ENCODE measurements around the gene IL22RA2. TPM values are rescaled to one million over a fixed set of nuclear protein-coding genes. Genes with fewer than 3 reads are reported as not detected.

The IL22RA2 gene
- total RNA-seq, 1 experiment from 2014 or later = not detected

GRCh38 chr6:137097526-137097925 is 75.9 kb downstream of the IL22RA2 start:
- in situ Hi-C loops (cut with HindIII; ENCODE audit: low pct_unique_long_range_greater_than_20kb, low sequenced_read_pairs) (no loop called here), intact Hi-C loops (cut with micrococcal nuclease; ENCODE audit: unreplicated experiment) (no loop called here)
- BruUV-seq (replicated peaks) = no TSS peak
- Histone ChIP-seq H3K36me3 (ENCODE audit: control insufficient read depth, insufficient read depth, low read length) (no peaks in the 10 kb centered on the region), H3K9me3 (ENCODE audit: control insufficient read depth, insufficient read depth, low read depth, low read length) (no peaks in the 10 kb centered on the region), H3K27ac (ENCODE audit: low read length) (no peak overlapping the region), H3K27me3 (ENCODE audit: control insufficient read depth, insufficient read depth, low read length) (no peaks in the 10 kb centered on the region; the same call in 1 of the 2 replicates), H3K4me3 (ENCODE audit: low read depth in 2 of 2, low read length in 2 of 2) (no peak overlapping the region), H3K4me1 (ENCODE audit: control insufficient read depth, insufficient read depth, low read length) (no peaks in the 10 kb centered on the region)
- POLR2A ChIA-PET = no interaction called here
- CTCF ChIA-PET = interaction anchor here (0.6 to 0.7 kb wide), 2 partner anchors 114 to 479 kb away, joined by 3 to 4 read pairs; no protein-coding TSS in a partner anchor
- DNase-seq (ENCODE audit: low read depth, low spot score) (no peak), ATAC-seq (no peak)
- TF ChIP-seq TCF7L2 (IDR thresholded peaks at IDR 0.05; ENCODE audit: low read depth, low read length) = no peak
- no peak for TF ChIP-seq POLR2AphosphoS5 (IDR thresholded peaks at IDR 0.05; ENCODE audit: low read depth, low read length)
- no peak for TF ChIP-seq CTCF (IDR thresholded peaks at IDR 0.05)
- TF ChIP-seq REST (IDR thresholded peaks at IDR 0.05; ENCODE audit: insufficient read depth in 1 of 2, low read depth in 2 of 2, low read length in 1 of 2) = no peak
- TF ChIP-seq SIN3A (IDR thresholded peaks at IDR 0.05; ENCODE audit: borderline replicate concordance, insufficient read depth, low read depth, low read length) = no peak

- Histone ChIP-seq H3K27ac (ENCODE audit: low read length) (no peak overlapping the region), H3K4me3 (ENCODE audit: low read depth in 2 of 2, low read length in 2 of 2) (no peak overlapping the region), H3K27me3 (ENCODE audit: control insufficient read depth, insufficient read depth, low read length) (no peaks in the 10 kb centered on the region; the same call in 1 of the 2 replicates), H3K36me3 (ENCODE audit: control insufficient read depth, insufficient read depth, low read length) (no peaks in the 10 kb centered on the region), H3K4me1 (ENCODE audit: control insufficient read depth, insufficient read depth, low read length) (no peaks in the 10 kb centered on the region), H3K9me3 (ENCODE audit: control insufficient read depth, insufficient read depth, low read depth, low read length) (no peaks in the 10 kb centered on the region)
- DNase-seq (ENCODE audit: low read depth, low spot score) (no peak), ATAC-seq (no peak)
- intact Hi-C loops (cut with micrococcal nuclease; ENCODE audit: unreplicated experiment) (no loop called here), in situ Hi-C loops (cut with HindIII; ENCODE audit: low pct_unique_long_range_greater_than_20kb, low sequenced_read_pairs) (no loop called here)
- ChIA-PET POLR2A (no interaction called here), CTCF (no interaction called here)
- no TSS peak for BruUV-seq (replicated peaks)
- TF ChIP-seq POLR2AphosphoS5 (IDR thresholded peaks at IDR 0.05; ENCODE audit: low read depth, low read length) = no peak
- TF ChIP-seq TCF7L2 (IDR thresholded peaks at IDR 0.05; ENCODE audit: low read depth, low read length) = no peak
- no peak for TF ChIP-seq CTCF (IDR thresholded peaks at IDR 0.05)
- TF ChIP-seq SIN3A (IDR thresholded peaks at IDR 0.05; ENCODE audit: borderline replicate concordance, insufficient read depth, low read depth, low read length) = no peak
- no peak for TF ChIP-seq REST (IDR thresholded peaks at IDR 0.05; ENCODE audit: insufficient read depth in 1 of 2, low read depth in 2 of 2, low read length in 1 of 2)
Observed at GRCh38 chr6:137097057-137097456, 76.4 kb downstream of the IL22RA2 start.

All from Panc1 (cell line).